GM12891 (cell line): Measurements from ENCODE around the gene IL31RA.
"Not testable (repeated sequence)": the region's sequence is repeated elsewhere in the genome, so short reads cannot be mapped to it uniquely, and the experiment has no call there.

Source experiments
- POLR2A ChIP-seq: IDR thresholded peaks from 2 replicates; pipeline ENCODE4 v1.6.1; 2011; ENCODE audit warnings: low read depth, low read length, control low read depth
- POLR2AphosphoS5 ChIP-seq: IDR thresholded peaks from 2 replicates; pipeline ENCODE4 v1.6.1; 2011; ENCODE audit warnings: low read depth, low read length, control low read depth

DNA sequence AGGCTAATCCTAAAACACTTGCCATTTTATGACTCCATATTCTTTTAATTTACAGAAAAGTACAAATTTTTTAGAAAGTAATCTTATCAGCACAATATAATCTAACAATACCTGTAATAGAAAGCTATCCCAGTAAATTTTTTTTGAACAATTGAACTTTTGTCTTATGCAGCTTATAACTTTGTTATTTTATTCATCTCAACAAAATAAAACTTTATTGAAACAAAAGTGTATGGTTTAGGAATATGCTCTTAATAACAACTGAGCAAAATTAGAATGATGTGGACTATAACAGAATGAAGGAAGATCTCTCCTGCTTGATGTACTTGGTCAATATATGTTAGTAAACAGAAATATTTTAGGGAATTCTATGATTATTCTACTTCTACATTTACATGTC lies 86.4 kb downstream of the IL31RA start:
- not testable (repeated sequence) for TF ChIP-seq POLR2A, POLR2AphosphoS5
